Measurements from ENCODE around the gene ZNF225.
"Not testable (repeated sequence)": the region's sequence is repeated elsewhere in the genome, so short reads cannot be mapped to it uniquely, and the experiment has no call there.

ZNF225 gene

GRCh38 chr19:44113138-44113783 is at the start of gene ZNF225:
Gene ZNF225 (plus strand): TSS chr19:44113399. CDS start chr19:44115828, 2,429 bp downstream.
- DNase-seq = peak; percentile 92 to 99 (median 98)

- no peak for DNase-seq
Observed at GRCh38 chr19:44066305-44066704, 46.9 kb upstream of the ZNF225 start.

GRCh38 chr19:44069415-44069814 is 43.8 kb upstream of the ZNF225 start:
- DNase-seq = no peak

GRCh38 chr19:44071824-44072542 is 41.2 kb upstream of the ZNF225 start, which contains the start of gene ZNF284:
Gene ZNF284 (plus strand): TSS chr19:44072159. CDS start chr19:44076390, 4,231 bp downstream.
- peak; percentile 81 to 95 (median 88) for DNase-seq

GRCh38 chr19:44072543-44073401 is 40.4 kb upstream of the ZNF225 start:
- DNase-seq = peak in 2 of 3 experiments; percentile 27 to 35

GRCh38 chr19:44076325-44076724 is 36.9 kb upstream of the ZNF225 start:
- DNase-seq = no peak

- DNase-seq = no peak
Observed at GRCh38 chr19:44092108-44092507, 21.1 kb upstream of the ZNF225 start.

- peak; percentile 89 to 94 (median 92) for DNase-seq
Observed at GRCh38 chr19:44093931-44094765, 19.1 kb upstream of the ZNF225 start, which contains the start of gene ZNF224. Gene ZNF224 (plus strand): TSS chr19:44094361. CDS start chr19:44097874, 3,513 bp downstream.

GRCh38 chr19:44107751-44108150 is 5.4 kb upstream of the ZNF225 start:
- no peak for DNase-seq

- no peak for DNase-seq
Observed at GRCh38 chr19:44109458-44109857, 3.7 kb upstream of the ZNF225 start.

GRCh38 chr19:44111910-44112463 is 1.2 kb upstream of the ZNF225 start:
- peak in 1 of 3 experiments; percentile 12 for DNase-seq

- no peak for DNase-seq
Observed at GRCh38 chr19:44112802-44113137, 429 bp upstream of the ZNF225 start.

- DNase-seq = peak; percentile 2 to 28 (median 21)
Observed at GRCh38 chr19:44113784-44114390, 688 bp downstream of the ZNF225 start.

GRCh38 chr19:44121162-44121561 is 8.0 kb downstream of the ZNF225 start:
- DNase-seq = not testable (repeated sequence)

- no peak for DNase-seq
Observed at GRCh38 chr19:44131955-44132354, 18.8 kb downstream of the ZNF225 start.

- peak; percentile 41 to 86 (median 46) for DNase-seq
Observed at GRCh38 chr19:44141191-44142058, 28.2 kb downstream of the ZNF225 start, which contains the start of gene ZNF234. Gene ZNF234 (plus strand): TSS chr19:44141554. CDS start chr19:44144633, 3,079 bp downstream.

GRCh38 chr19:44142059-44142433 is 28.8 kb downstream of the ZNF225 start:
- no peak for DNase-seq

GRCh38 chr19:44149776-44150175 is 36.6 kb downstream of the ZNF225 start:
- no peak for DNase-seq

GRCh38 chr19:44151491-44151890 is 38.3 kb downstream of the ZNF225 start:
- DNase-seq = no peak

GRCh38 chr19:44156475-44156874 is 43.3 kb downstream of the ZNF225 start:
- DNase-seq = no peak
